ENCODE measurements around the gene FTCDNL1. TPM values are rescaled to one million over a fixed set of nuclear protein-coding genes. Genes with fewer than 3 reads are reported as not detected.

Gene FTCDNL1
- total RNA-seq, 2 donors from 2014 or later = 0.70 to 1.5 TPM

GRCh38 chr2:199784512-199784911 lies 66.5 kb downstream of the FTCDNL1 start:
- Mint-ChIP-seq H3K36me3 (ENCODE audit: low read depth) (no peaks in the 10 kb centered on the region), H3K4me3 (no peak overlapping the region), H3K4me1 (no peaks in the 10 kb centered on the region), H3K27me3 (ENCODE audit: insufficient read depth) (no peaks in the 10 kb centered on the region), H3K27ac (no peak overlapping the region), H3K9me3 (peaks cover 22% of the 10 kb centered on the region)
- Histone ChIP-seq H3K4me1 (ENCODE audit: control insufficient read depth, insufficient read depth, low read length) (no peaks in the 10 kb centered on the region), H3K9ac (ENCODE audit: extremely low read depth, low read length, poor library complexity, severe bottlenecking) (no peak overlapping the region), H3K9me3 (ENCODE audit: control insufficient read depth, low read length) (peaks cover 6% of the 10 kb centered on the region), H3K36me3 (ENCODE audit: control insufficient read depth, insufficient read depth, low read length) (no peaks in the 10 kb centered on the region), H3K4me3 (ENCODE audit: low read length) (no peak overlapping the region), H3K27me3 (ENCODE audit: control insufficient read depth, insufficient read depth, low read length, poor library complexity, severe bottlenecking) (no peaks in the 10 kb centered on the region), H3K27ac (ENCODE audit: low read depth, low read length) (no peak overlapping the region)
- WGBS, 2 experiments (ENCODE audit: insufficient coverage in 1 of 2, insufficient read length in 1 of 2) = 88 to 100% methylated on average over 1 to 4 of the region's 4 CpGs
- no peak for DNase-seq
- TF ChIP-seq, protein P1, sequence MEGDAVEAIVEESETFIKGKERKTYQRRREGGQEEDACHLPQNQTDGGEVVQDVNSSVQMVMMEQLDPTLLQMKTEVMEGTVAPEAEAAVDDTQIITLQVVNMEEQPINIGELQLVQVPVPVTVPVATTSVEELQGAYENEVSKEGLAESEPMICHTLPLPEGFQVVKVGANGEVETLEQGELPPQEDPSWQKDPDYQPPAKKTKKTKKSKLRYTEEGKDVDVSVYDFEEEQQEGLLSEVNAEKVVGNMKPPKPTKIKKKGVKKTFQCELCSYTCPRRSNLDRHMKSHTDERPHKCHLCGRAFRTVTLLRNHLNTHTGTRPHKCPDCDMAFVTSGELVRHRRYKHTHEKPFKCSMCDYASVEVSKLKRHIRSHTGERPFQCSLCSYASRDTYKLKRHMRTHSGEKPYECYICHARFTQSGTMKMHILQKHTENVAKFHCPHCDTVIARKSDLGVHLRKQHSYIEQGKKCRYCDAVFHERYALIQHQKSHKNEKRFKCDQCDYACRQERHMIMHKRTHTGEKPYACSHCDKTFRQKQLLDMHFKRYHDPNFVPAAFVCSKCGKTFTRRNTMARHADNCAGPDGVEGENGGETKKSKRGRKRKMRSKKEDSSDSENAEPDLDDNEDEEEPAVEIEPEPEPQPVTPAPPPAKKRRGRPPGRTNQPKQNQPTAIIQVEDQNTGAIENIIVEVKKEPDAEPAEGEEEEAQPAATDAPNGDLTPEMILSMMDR (conservative IDR thresholded peaks at IDR 0.05) = no peak

GRCh38 chr2:199779589-199779988 lies 71.4 kb downstream of the FTCDNL1 start:
- no peak overlapping the region for H3K9ac ChIP-seq (ENCODE audit: extremely low read depth, low read length, poor library complexity, severe bottlenecking)
- TF ChIP-seq, protein P1 (conservative IDR thresholded peaks at IDR 0.05) = no peak
- H3K36me3 ChIP-seq (ENCODE audit: control insufficient read depth, insufficient read depth, low read length) = no peaks in the 10 kb centered on the region
- H3K27ac ChIP-seq (ENCODE audit: low read depth, low read length) = no peak overlapping the region
- H3K36me3 Mint-ChIP-seq (ENCODE audit: low read depth) = no peaks in the 10 kb centered on the region
- H3K9me3 ChIP-seq (ENCODE audit: control insufficient read depth, low read length) = peaks cover 6% of the 10 kb centered on the region
- H3K9me3 Mint-ChIP-seq = peaks cover 25% of the 10 kb centered on the region
- H3K4me1 ChIP-seq (ENCODE audit: control insufficient read depth, insufficient read depth, low read length) = no peaks in the 10 kb centered on the region
- no peaks in the 10 kb centered on the region for H3K27me3 Mint-ChIP-seq (ENCODE audit: insufficient read depth)
- H3K4me3 Mint-ChIP-seq = no peak overlapping the region
- no peak for DNase-seq
- no peak overlapping the region for H3K4me3 ChIP-seq (ENCODE audit: low read length)
- H3K4me1 Mint-ChIP-seq = no peaks in the 10 kb centered on the region
- H3K27me3 ChIP-seq (ENCODE audit: control insufficient read depth, insufficient read depth, low read length, poor library complexity, severe bottlenecking) = no peaks in the 10 kb centered on the region
- WGBS, 2 experiments (ENCODE audit: insufficient coverage in 1 of 2, insufficient read length in 1 of 2) = 88 to 100% methylated on average over 2 to 3 of the region's 3 CpGs
- no peak overlapping the region for H3K27ac Mint-ChIP-seq

DNA sequence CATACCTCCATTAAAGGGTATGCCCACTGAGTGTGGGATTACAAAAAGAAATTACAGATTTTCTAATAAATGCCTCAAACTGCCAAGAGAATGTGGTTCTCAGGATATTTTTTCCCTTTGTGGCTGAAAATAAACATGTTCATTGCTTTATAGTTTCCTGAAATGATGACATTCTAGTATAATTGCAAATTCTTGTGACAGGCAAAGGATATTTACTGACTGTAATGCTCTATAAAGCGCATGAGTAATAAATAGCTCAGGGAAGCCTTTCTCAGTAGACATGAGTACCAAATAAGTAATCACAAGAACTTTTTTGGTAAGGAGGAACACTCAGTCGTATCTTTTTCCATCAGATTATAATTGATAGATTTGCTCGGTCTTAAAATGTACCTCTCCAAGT lies 72.3 kb downstream of the FTCDNL1 start:
- Histone ChIP-seq H3K9me3 (ENCODE audit: control insufficient read depth, low read length) (peaks cover 6% of the 10 kb centered on the region), H3K27me3 (ENCODE audit: control insufficient read depth, insufficient read depth, low read length, poor library complexity, severe bottlenecking) (no peaks in the 10 kb centered on the region), H3K4me3 (ENCODE audit: low read length) (no peak overlapping the region), H3K4me1 (ENCODE audit: control insufficient read depth, insufficient read depth, low read length) (no peaks in the 10 kb centered on the region), H3K9ac (ENCODE audit: extremely low read depth, low read length, poor library complexity, severe bottlenecking) (no peak overlapping the region), H3K27ac (ENCODE audit: low read depth, low read length) (no peak overlapping the region), H3K36me3 (ENCODE audit: control insufficient read depth, insufficient read depth, low read length) (no peaks in the 10 kb centered on the region)
- 80 to 97% methylated on average over 1 to 3 of the region's 3 CpGs for WGBS, 2 experiments (ENCODE audit: insufficient coverage in 1 of 2, insufficient read length in 1 of 2)
- TF ChIP-seq, protein P1 (conservative IDR thresholded peaks at IDR 0.05) = no peak
- Mint-ChIP-seq H3K36me3 (ENCODE audit: low read depth) (no peaks in the 10 kb centered on the region), H3K4me3 (no peak overlapping the region), H3K4me1 (no peaks in the 10 kb centered on the region), H3K27ac (no peak overlapping the region), H3K9me3 (peaks cover 25% of the 10 kb centered on the region), H3K27me3 (ENCODE audit: insufficient read depth) (no peaks in the 10 kb centered on the region)
- no peak for DNase-seq

All from endodermal cell (in vitro differentiated cells).